ENCODE data around the gene SYT7.

Gene SYT7

DNA sequence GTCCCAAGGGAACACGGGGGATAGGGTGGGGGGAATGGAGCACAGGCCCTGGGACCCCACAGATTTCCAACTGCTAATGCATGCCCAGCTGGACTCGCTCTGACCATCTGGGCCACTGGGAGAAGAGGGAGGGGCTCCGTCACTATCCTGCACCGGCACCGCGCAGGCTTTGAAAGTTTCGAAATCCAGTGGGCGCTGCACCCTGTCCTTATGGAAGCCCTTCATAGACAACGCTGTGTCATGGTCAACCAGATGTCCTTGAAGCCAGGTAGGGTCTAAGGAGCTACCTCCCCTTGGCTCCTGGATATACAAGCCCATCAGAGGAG is 42.3 kb downstream of the SYT7 start:
- Histone ChIP-seq H3K9me3 (ENCODE audit: insufficient read depth, low read depth, low read length) (peaks cover 7% of the 10 kb centered on the region), H3K27me3 (ENCODE audit: insufficient read depth, low read length) (no peaks in the 10 kb centered on the region), H3K9ac (ENCODE audit: low read length) (no peak overlapping the region), H3K4me3 (ENCODE audit: low read depth, low read length) (no peak overlapping the region), H2BK5ac (ENCODE audit: low read depth, low read length, poor library complexity) (no peak overlapping the region), H3K4me1 (ENCODE audit: control insufficient read depth in 1 of 2, insufficient read depth in 2 of 2, low read length in 2 of 2) (peaks cover 23 to 26% of the 10 kb centered on the region in 2 experiments), H3K4ac (ENCODE audit: low read depth, low read length) (no peak overlapping the region), H3K4me2 (ENCODE audit: low read length) (no peak overlapping the region), H3K18ac (ENCODE audit: low read length) (no peak overlapping the region), H2BK12ac (ENCODE audit: low read length) (no peak overlapping the region), H4K12ac (ENCODE audit: low read depth, low read length) (no peak overlapping the region), H4K91ac (ENCODE audit: low read depth, low read length) (no peak overlapping the region), H3K14ac (ENCODE audit: low read length) (no peak overlapping the region), H2AK5ac (ENCODE audit: low read length) (no peak overlapping the region), H2AFZ (ENCODE audit: insufficient read depth, low read length, poor library complexity) (no peak overlapping the region), H3K79me2 (ENCODE audit: control insufficient read depth, insufficient read depth, low read length, poor library complexity) (no peaks in the 10 kb centered on the region), H3K79me1 (ENCODE audit: low read length) (peaks cover 4% of the 10 kb centered on the region), H3K27ac (ENCODE audit: low read depth, low read length) (no peak overlapping the region), H3K36me3 (ENCODE audit: control insufficient read depth in 1 of 2, insufficient read depth in 2 of 2, low read length in 2 of 2) (peaks cover 12 to 14% of the 10 kb centered on the region in 2 experiments), H3K23ac (ENCODE audit: low read length) (no peak overlapping the region), H2BK120ac (ENCODE audit: insufficient read depth, low read length, poor library complexity) (no peak overlapping the region), H4K8ac (ENCODE audit: low read depth, low read length) (no peak overlapping the region)
- WGBS (ENCODE audit: extremely low coverage, insufficient coverage, insufficient read length), result no CpG with 5 or more reads among the region's 9 CpGs
- no peak for DNase-seq

DNA sequence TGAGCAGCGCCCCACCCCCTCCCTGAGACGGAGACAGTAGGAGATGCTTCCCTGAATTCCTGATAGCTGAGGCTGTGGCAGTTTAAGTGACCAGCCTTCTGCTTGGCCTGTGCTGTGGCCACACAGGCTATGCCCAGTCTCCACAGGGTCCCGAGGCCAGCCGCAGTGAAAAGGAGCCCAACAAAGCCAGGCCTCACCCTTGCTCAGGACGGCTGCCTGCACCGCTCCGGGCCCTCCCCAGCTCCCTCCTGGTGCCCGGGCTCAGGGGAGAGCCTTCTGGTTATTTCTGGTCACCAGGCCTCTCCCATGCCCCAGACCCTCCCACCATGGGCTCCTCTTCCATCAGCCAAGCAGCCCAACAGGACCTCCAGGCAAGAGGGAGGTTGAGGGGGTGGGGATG is 43.5 kb downstream of the SYT7 start:
- Histone ChIP-seq H2AFZ (ENCODE audit: insufficient read depth, low read length, poor library complexity) (no peak overlapping the region), H4K91ac (ENCODE audit: low read depth, low read length) (no peak overlapping the region), H2AK5ac (ENCODE audit: low read length) (no peak overlapping the region), H3K18ac (ENCODE audit: low read length) (no peak overlapping the region), H2BK12ac (ENCODE audit: low read length) (no peak overlapping the region), H4K8ac (ENCODE audit: low read depth, low read length) (no peak overlapping the region), H4K12ac (ENCODE audit: low read depth, low read length) (no peak overlapping the region), H3K79me1 (ENCODE audit: low read length) (peaks cover 4% of the 10 kb centered on the region), H3K9ac (ENCODE audit: low read length) (no peak overlapping the region), H3K4me2 (ENCODE audit: low read length) (no peak overlapping the region), H3K36me3 (ENCODE audit: control insufficient read depth in 1 of 2, insufficient read depth in 2 of 2, low read length in 2 of 2) (peaks cover 12 to 14% of the 10 kb centered on the region in 2 experiments), H3K79me2 (ENCODE audit: control insufficient read depth, insufficient read depth, low read length, poor library complexity) (no peaks in the 10 kb centered on the region), H3K4me1 (ENCODE audit: control insufficient read depth in 1 of 2, insufficient read depth in 2 of 2, low read length in 2 of 2) (peaks cover 27 to 35% of the 10 kb centered on the region in 2 experiments), H3K9me3 (ENCODE audit: insufficient read depth, low read depth, low read length) (peaks cover 7% of the 10 kb centered on the region), H3K4me3 (ENCODE audit: low read depth, low read length) (no peak overlapping the region), H3K4ac (ENCODE audit: low read depth, low read length) (no peak overlapping the region), H2BK5ac (ENCODE audit: low read depth, low read length, poor library complexity) (no peak overlapping the region), H3K27ac (ENCODE audit: low read depth, low read length) (peak overlapping the region; percentile 35), H3K14ac (ENCODE audit: low read length) (no peak overlapping the region), H3K27me3 (ENCODE audit: insufficient read depth, low read length) (no peaks in the 10 kb centered on the region), H2BK120ac (ENCODE audit: insufficient read depth, low read length, poor library complexity) (no peak overlapping the region), H3K23ac (ENCODE audit: low read length) (no peak overlapping the region)
- WGBS (ENCODE audit: extremely low coverage, insufficient coverage, insufficient read length), result no CpG with 5 or more reads among the region's 8 CpGs
- no peak for DNase-seq

DNA sequence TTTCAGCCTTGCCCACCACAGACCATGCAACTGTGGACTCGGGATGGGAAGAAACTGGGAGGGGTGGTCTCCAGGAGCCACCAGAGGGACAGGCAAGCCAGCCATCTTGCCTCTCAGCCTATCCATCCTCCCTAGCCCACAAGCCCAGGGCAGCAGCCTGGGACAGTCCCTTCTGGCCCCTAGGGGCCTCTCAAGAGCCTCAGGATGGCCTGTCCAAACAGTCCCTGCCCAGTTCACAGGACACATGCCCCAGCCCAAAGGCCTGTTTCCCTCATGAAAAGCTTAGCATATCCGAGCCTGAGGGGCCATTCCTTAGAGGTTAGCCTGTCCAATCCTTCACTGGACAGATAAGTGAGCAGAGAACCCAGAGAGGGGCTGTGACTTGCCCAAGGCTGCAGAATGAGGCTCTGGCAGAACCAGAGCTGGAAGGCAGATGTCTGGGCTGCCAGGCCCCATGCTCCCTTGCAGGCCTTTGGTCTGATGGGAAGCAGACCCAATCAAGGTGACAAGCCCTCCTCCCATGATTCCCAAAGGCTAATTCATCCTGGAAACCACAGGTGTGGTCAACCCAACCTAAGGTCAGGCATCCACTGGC is 44.1 kb downstream of the SYT7 start:
- DNase-seq, result peak; percentile 3 to 16
- H3K23ac ChIP-seq (ENCODE audit: low read length), result no peak overlapping the region
- H3K27ac ChIP-seq (ENCODE audit: low read depth, low read length), result peak overlapping the region; percentile 1
- H2BK5ac ChIP-seq (ENCODE audit: low read depth, low read length, poor library complexity), result peak overlapping the region; percentile 1
- H2BK120ac ChIP-seq (ENCODE audit: insufficient read depth, low read length, poor library complexity), result no peak overlapping the region
- no peak overlapping the region for H2BK12ac ChIP-seq (ENCODE audit: low read length)
- H3K9me3 ChIP-seq (ENCODE audit: insufficient read depth, low read depth, low read length), result peaks cover 7% of the 10 kb centered on the region
- H4K12ac ChIP-seq (ENCODE audit: low read depth, low read length), result no peak overlapping the region
- H2AFZ ChIP-seq (ENCODE audit: insufficient read depth, low read length, poor library complexity), result no peak overlapping the region
- H3K9ac ChIP-seq (ENCODE audit: low read length), result no peak overlapping the region
- H3K36me3 ChIP-seq (ENCODE audit: control insufficient read depth in 1 of 2, insufficient read depth in 2 of 2, low read length in 2 of 2), result peaks cover 8 to 14% of the 10 kb centered on the region in 2 experiments
- H3K79me2 ChIP-seq (ENCODE audit: control insufficient read depth, insufficient read depth, low read length, poor library complexity), result no peaks in the 10 kb centered on the region
- no peak overlapping the region for H3K14ac ChIP-seq (ENCODE audit: low read length)
- no peaks in the 10 kb centered on the region for H3K27me3 ChIP-seq (ENCODE audit: insufficient read depth, low read length)
- H3K4me2 ChIP-seq (ENCODE audit: low read length), result no peak overlapping the region
- no peak overlapping the region for H2AK5ac ChIP-seq (ENCODE audit: low read length)
- no peak overlapping the region for H3K4ac ChIP-seq (ENCODE audit: low read depth, low read length)
- no peak overlapping the region for H4K8ac ChIP-seq (ENCODE audit: low read depth, low read length)
- H3K18ac ChIP-seq (ENCODE audit: low read length), result peak overlapping the region; percentile 9
- no CpG with 5 or more reads among the region's 2 CpGs for WGBS (ENCODE audit: extremely low coverage, insufficient coverage, insufficient read length)
- H3K79me1 ChIP-seq (ENCODE audit: low read length), result peaks cover 4% of the 10 kb centered on the region
- no peak overlapping the region for H3K4me3 ChIP-seq (ENCODE audit: low read depth, low read length)
- no peak overlapping the region for H4K91ac ChIP-seq (ENCODE audit: low read depth, low read length)
- H3K4me1 ChIP-seq (ENCODE audit: control insufficient read depth in 1 of 2, insufficient read depth in 2 of 2, low read length in 2 of 2), result peaks cover 27 to 33% of the 10 kb centered on the region in 2 experiments

DNA sequence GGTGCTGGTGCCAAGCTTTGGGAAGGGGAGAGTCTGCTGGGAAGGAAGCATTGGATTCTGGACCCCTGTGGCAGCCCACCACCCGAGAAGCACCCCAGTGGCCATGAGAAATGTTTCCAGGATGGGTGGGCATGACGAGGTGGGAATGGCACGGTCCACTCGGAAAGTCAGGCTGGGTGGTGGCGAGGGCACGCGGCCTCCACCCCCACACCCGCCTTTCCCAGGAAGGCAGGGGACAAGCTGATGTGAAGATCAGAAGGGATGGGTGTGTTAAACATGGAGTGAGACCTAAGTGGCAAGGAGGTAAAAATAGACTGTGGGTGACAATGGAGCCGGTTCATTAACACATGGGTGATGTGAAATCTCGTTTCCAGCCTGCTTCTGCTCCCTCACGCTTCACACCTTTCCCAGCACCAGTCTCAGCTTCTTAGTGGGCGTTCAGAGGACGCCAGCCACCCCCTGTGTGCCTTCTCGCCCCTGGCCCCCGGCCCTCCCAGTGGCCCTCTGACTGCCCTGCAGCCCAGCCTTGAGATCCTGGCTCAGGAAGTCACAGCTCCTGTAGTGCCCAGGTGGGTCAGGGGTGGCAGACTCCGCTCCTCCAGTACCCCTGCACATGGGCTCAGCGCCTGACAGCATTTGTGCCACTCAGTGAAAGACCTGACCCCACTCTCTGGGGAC is 44.7 kb downstream of the SYT7 start:
- Histone ChIP-seq H3K14ac (ENCODE audit: low read length) (peak overlapping the region; percentile 27), H4K91ac (ENCODE audit: low read depth, low read length) (no peak overlapping the region), H3K4me3 (ENCODE audit: low read depth, low read length) (no peak overlapping the region), H3K23ac (ENCODE audit: low read length) (no peak overlapping the region), H3K79me1 (ENCODE audit: low read length) (peaks cover 4% of the 10 kb centered on the region), H2AFZ (ENCODE audit: insufficient read depth, low read length, poor library complexity) (no peak overlapping the region), H3K18ac (ENCODE audit: low read length) (peak overlapping the region; percentile 9), H4K8ac (ENCODE audit: low read depth, low read length) (no peak overlapping the region), H3K4me2 (ENCODE audit: low read length) (no peak overlapping the region), H2BK12ac (ENCODE audit: low read length) (no peak overlapping the region), H3K4ac (ENCODE audit: low read depth, low read length) (no peak overlapping the region), H2BK120ac (ENCODE audit: insufficient read depth, low read length, poor library complexity) (no peak overlapping the region), H3K27ac (ENCODE audit: low read depth, low read length) (peak overlapping the region; percentile 1), H4K12ac (ENCODE audit: low read depth, low read length) (no peak overlapping the region), H2BK5ac (ENCODE audit: low read depth, low read length, poor library complexity) (peak overlapping the region; percentile 1), H3K36me3 (ENCODE audit: control insufficient read depth in 1 of 2, insufficient read depth in 2 of 2, low read length in 2 of 2) (peaks cover 8 to 13% of the 10 kb centered on the region in 2 experiments), H3K9me3 (ENCODE audit: insufficient read depth, low read depth, low read length) (peaks cover 7% of the 10 kb centered on the region), H3K27me3 (ENCODE audit: insufficient read depth, low read length) (no peaks in the 10 kb centered on the region), H3K79me2 (ENCODE audit: control insufficient read depth, insufficient read depth, low read length, poor library complexity) (no peaks in the 10 kb centered on the region), H3K9ac (ENCODE audit: low read length) (no peak overlapping the region), H3K4me1 (ENCODE audit: control insufficient read depth in 1 of 2, insufficient read depth in 2 of 2, low read length in 2 of 2) (peaks cover 26 to 31% of the 10 kb centered on the region in 2 experiments), H2AK5ac (ENCODE audit: low read length) (no peak overlapping the region)
- no peak for DNase-seq
- WGBS (ENCODE audit: extremely low coverage, insufficient coverage, insufficient read length), result no CpG with 5 or more reads among the region's 17 CpGs

Measured in trophoblast cell (in vitro differentiated cells and primary cell).